GM18870 (cell line): Measurements from ENCODE around the gene HOXC10.

Experiments
- ATAC-seq: cut with Tn5 transposase; IDR thresholded peaks from one replicate; pipeline ENCODE4 v1.9.1; 2021; ENCODE audit warnings: moderate library complexity; ENCODE audit not compliant: unreplicated experiment

HOXC10 gene

DNA sequence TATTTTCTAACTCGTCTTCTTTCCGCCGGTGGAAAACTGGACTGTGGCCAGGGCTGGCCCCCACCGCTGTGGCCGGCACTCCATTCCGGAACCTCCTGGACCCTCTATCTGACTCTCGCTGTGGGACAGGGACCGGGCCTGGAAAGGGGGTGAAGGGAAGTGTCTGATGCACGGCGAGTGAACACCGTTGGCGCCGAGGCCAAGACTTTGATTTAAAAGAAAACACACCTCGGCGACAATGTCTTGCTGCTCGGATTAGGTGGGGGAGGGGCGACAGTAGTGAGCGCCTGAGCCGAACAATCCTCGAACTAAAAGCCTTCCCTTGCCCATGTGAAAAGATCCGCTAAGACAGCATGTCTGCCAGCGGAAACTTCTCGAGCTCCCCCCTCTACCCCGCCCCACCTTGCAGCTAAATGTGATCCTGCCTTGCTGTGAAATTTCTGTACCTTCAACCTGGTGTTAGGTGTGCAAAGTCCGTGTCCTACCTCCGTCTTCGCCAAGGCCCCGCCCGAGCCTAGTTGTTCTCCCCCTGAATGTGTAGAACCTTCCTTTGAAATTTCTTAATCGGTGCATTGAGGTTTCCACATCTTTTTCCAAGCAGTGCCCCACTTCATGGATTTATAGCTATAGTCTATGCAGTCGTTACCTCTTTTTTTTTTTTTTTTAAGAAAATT is 9.3 kb upstream of the HOXC10 start:
- no peak for ATAC-seq

DNA sequence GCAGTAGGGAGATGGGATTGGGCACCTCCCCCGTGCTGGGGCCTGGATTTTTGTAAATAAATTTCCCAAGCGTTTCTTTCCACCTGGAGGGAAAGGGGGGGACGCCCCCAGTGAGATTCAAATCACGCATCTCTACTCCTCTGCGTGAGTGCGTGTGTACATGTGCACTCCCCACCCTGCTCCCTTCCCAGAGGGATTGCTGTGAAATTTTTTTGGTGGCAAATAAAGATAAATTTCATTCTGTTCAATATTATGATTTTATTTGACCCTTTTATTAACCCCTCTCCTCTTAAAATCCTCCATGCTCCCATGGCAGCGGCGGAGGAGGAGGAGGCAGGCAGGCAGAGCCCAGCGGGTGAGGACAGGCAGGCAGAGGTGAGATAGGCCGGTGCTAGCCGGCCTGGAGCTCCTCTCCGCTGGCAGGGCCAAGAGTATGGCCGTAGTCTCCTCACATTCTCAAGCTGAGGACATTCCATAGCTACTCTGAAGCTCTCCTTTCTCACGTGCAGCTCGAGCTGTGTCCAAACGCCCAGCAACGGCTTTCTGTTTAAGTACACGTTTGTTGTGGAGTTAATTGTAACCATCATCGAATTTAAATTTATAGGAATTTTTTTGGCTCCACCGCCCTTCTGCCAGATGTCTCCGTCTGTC is 8.6 kb upstream of the HOXC10 start:
- no peak for ATAC-seq

DNA sequence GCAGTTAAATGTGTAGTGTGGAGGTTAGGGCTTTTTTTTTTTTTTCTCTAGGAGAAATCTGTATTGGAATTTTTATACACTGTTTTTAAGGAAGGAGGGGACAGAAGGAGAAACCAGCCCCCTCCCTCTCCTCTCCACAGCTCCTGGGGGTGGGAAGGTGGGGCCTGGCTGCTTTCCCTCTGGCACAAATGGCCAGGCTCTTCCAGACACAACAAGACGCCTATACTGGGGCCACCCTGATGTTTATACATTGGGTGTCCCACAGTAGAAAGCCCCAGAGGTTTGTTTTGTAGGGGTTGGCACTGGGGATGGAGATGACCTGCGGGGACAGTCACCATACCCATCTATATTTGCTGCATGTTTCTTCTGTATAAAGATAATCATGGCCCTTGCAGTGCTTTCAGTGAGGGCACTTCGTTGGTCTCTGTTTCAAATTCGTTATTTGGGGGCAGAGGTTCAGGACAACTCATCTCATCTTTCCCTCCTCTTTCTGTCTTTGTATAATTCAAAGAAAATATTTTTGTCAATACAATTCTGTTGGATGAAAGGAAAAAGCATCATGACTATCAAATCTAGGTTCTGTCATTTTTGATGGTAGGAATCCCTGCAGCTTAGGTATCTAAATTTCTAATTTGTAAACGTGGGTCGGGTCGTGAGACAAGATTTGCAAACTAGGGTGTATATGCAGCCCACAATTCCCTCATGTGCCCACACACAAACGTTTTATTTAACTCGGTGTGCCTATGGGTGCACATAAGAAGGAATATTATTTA is 7.9 kb upstream of the HOXC10 start:
- ATAC-seq: no peak

DNA sequence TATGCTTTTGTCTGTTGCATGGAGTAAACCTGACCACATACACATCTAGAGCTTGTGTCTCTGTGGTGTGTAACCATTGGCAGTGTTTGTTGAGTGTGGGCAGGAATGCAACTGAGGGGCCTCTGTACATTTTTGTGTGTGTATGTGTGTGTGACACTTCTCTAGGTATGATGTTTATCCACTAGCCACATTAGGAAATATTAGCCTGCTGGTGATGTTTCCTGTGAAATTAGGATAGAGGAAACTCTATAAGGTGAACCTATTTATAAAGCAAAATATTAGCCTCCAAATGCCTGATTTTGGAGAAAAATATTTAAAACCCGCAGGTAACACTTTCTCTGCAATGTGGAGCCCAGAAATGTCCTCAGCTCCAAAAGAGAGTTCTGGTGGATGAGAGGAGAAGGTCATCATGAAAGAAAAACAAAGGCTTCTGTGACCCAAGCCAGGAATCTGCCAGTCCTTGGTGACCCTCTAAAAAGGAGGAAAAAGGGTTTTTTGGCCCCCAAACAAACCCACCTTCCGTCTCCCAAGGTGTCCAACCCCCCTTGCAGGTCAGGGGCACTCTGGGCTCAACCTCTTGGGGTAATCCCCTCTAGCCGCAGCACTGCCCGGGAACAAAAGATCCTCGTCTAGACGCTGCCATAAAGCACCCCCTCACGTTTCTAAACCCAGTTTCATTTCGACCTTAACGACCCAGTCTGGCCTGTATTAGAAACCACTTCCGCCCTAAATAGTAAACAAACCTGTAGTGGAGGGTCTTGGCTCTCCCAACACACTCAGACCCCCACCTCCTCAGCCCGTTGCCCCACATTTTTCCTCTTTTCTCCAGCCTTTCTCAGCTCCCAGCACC is 7.1 kb upstream of the HOXC10 start:
- ATAC-seq: no peak

DNA sequence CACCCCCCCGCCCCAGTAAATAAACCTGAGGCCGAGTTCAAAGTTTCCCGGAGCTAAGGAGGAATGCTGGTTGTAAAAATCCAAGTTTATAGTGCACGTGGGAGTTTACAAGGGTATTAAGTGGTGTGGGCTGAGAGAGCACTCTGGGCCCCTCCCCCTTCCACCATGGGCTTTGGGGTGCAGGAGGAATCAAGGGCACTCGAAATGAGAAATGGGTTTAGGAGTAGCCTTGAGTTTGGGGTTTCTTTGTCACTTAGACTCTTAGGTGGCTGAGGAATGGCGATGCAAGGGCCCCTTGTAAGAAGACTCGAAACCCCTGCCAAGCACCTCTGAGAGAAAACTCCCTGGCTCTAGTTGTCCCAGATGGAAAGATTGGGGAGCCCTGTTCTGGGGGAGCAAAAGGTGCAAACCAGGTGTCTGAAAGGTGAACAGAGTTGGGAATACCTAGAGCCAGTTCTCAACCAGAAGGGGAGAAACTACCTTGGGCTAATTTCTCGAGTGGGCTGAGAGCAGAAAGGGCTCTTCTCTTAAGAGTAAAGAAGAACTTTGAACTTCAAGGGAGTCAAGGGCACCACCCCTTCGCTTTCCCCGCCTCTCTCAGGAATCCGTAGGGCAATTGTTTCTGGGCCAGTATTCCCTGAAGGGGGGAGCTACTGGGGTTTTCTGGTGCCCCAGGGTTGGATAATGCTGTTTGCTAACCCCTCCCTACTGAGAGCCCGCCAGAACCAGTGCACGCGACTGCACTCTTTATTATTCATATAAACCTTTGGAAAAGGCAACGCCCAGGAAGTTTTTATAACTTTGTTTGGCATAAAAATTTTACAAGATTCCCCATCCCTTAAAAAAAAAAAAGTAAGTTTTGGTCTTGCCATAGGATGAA is 6.2 kb upstream of the HOXC10 start:
- ATAC-seq: no peak

DNA sequence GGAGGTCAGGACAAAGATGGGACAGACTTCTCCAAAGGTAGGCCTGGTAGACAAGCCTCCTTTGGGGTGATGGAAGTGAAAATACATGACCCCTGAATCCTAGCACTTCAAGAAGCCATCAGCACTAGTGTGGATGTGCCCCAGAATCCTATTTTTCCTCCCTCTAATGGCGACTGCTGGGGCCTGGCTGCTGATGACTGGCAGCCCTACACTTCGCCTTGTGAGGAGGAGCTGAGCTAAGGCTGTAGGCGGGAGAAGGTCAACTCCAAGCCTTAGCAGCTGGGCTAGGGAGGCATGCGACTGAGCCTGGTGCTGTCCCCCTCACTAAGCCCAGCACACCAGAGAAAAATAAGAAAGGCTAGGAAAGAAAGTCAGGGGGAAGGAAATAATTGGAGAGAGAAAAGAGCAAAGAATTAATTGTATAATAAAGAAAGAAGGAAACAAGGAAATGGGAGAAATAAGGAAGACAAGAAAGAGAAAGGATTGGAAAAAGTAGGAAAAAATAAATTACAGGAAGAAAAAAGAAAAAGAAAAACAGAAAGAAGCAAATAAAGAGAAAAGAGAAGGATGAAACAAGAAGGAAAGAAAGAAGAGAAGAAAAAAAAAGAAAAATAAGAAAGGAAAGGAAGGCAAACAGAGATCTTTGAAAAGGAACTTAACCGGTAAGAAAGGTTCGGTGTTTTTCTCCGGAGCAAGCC is 4.7 kb upstream of the HOXC10 start:
- no peak for ATAC-seq

DNA sequence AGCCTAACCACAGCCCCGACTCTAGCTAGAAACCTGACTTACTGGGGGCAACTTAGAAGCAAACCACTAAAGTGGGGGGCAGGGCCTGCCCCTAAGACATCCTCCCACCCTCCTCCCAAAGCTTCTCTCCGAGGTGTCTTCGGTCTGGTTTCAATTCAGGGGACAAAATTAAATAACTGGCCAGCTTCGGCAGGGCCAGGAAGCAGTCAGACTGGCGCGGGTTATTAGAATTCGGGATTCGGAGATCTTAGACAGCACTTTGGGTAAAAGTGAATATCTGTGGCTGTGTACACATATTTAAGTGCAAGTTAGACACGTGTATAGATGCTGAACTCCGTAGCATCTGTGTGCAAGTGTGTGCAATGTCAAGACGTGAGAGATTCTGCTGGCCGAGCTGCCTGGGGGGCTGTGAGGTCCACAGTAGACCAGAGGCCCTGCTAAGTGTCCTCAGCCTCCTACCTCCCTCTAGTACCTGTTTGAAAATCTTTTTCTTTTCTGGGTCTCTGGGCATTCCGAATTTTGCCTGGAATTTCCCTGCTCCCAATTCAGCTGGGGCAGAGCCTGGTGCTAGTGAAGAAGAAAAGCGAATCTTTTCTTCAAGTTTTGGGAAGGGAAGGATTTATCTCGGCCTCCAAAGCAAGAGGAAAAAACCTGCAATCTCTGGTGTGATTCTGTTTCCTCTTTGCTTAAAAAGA is 4.0 kb upstream of the HOXC10 start:
- no peak for ATAC-seq

DNA sequence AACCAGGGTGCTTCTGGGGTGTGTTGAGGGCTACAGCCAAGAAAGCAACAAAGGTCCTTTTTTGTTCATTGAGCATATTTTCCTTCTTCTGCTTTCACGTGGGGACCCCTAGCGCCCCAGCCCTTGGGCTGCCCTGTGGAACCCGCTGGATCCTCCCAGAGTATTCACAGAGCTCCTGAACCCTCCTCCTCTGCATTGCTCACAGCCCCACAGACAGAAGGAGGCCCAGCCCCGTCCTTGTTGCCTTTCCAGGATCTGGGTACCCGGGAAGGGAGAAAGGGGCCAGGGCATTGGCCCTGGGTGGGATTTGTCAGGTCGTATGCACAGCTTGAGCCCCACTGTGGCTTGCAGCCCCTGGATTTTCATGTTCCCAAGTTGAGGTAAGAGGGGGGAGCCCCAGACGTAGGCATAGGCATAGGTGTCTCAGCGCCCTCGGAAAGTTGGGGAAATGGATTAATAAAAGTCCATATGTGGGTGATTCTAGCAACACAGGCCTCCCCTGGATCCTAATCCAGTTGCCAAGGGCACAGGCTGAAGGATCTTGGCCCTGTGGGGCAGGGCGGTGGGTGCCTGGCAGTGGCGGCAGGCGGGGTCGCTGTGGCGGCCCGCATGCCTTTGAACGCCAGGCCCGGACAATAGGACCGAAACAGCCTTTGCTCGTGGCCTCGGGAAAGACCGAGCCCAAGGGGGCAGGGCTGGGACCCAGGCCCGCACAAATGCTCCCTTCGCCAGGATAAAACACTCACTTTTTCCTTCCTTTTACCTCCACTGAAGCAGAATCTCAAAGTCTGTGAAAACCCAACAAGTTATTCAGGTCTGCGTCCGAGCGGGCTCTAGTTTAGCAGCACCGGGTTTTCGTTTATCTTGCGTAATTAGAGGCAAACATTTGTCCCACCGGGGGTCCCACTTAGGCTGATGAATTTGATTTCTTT is 3.0 kb upstream of the HOXC10 start:
- no peak for ATAC-seq

DNA sequence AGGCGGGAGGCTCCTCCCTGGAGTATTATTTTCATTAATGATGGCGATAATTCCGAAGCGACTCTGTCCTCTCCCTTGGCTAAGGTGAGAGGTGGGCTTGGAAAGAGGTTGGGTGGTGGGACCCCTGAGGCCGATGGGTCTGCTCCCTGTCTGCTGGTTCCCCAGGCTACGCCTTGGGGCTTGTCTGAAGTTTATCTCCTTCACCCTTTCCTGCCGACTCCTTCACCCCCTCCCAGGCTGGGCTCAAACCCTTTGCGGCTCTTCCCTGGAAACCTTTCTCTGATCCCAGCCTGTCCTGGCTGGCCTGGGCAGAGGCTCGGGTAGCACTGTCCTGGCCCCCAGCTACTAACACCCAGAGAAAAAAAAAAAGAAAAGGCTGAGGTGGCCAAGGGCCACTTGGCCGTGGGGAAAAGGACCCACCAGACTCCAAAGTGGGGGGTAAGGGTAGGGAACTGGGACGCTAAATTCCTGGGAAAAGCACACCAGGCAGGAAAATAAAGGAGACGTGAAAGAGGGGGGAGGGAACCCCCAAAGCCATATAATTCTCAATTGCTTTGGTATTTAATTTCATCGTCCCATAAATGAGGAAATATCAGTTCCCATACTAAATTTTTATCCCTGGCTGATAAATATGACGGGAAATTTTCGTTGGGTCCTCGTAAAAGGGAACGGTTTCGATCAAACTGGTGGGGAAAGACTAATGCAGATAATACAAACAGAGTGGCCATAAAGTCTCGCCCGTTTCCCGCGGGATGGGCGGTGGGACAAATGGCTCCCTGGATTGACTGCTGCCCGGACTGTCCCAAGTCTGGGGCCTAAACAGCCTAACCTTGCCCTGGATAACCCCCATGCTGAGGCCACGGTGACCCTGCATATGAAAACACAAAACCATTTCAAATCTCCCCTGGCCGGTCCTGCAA is 2.0 kb upstream of the HOXC10 start:
- ATAC-seq: no peak

DNA sequence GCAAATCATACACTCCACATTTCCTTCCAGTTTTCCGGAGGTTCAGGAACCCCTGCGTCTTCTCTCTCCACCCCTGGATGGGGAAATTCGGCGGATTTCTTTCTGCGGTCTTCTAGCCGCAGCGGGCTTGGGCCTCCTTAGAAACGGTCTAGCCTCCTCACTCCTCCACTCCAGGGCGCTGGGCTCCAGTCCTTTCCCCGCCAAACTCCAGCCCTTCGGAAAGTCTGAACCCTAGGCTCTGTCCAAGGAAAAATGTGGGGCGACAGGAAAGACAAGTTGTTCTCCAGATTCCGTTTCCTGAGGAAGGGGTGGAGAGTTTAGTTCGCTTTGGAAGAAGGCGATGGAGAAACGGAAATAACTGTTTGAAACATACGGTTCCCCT is 1.4 kb upstream of the HOXC10 start:
- ATAC-seq: no peak

DNA sequence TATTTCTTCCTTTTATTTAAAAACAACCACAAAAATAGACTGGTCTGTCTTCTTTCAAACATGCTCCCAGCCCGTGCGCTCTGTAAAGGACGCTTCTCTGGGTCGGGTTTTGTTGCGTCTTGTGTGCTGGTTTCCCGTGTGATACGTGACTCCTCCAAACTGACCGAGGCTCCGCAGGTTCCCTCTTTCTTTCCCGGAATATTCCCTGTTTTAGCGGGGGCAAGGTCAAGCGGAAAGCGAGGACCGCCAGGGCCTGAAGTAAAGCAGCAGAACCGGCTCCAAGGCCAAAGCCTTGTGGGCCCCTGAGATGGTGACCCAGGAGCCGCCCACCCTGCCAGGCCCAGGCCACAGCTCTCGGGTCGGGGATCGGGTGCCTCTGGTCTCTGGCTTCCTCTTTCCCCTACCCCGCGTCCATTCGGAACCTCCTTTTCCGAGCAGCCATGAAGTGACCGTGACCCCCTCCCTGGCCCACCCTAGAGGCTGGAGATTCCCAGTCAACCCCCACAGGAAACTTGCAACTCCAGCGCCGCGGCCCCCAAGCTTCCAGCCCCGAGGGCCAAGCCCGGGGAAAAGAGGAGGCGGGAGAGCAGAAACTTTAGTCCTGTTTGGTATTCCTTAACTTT is 885 bp upstream of the HOXC10 start:
- no peak for ATAC-seq

DNA sequence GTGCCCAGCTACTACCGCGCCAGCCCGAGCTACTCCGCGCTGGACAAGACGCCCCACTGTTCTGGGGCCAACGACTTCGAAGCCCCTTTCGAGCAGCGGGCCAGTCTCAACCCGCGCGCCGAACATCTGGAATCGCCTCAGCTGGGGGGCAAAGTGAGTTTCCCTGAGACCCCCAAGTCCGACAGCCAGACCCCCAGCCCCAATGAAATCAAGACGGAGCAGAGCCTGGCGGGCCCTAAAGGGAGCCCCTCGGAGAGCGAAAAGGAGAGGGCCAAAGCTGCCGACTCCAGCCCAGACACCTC is 697 bp downstream of the HOXC10 start:
- ATAC-seq: no peak

DNA sequence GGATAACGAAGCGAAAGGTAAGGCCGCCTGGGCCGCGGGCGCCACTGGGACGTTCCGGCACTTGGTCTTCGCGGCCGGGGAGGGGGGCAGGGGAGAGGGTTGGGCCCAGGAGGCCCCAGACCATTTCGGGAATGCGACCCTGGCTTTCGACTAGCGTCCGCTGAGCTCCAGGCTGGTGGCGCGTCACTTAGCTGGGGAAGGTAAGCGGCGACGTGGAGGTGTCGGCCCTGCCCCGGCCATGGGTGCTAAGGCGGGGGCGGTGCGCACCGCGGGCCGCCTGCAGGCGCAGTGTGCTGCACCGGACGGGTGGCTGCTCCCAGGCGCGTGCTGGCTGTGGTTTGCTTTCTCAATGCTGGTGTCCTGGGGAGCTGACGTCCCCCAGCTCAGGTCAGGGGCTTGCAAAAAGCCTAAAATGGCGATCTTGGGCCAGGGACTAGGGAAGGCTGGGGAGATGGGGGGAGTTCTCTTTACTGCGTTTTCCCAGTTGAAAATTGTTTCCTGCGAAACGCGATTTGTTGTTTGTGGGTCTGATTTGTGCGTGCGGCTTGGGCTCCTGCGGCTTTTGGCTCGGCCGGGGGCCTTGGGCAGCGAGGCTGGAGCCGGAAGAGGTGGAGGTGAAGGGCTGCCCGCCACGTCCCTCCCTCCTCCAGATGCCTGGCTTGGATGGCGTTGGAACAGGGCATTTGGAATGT is 1.2 kb downstream of the HOXC10 start:
- ATAC-seq: no peak

DNA sequence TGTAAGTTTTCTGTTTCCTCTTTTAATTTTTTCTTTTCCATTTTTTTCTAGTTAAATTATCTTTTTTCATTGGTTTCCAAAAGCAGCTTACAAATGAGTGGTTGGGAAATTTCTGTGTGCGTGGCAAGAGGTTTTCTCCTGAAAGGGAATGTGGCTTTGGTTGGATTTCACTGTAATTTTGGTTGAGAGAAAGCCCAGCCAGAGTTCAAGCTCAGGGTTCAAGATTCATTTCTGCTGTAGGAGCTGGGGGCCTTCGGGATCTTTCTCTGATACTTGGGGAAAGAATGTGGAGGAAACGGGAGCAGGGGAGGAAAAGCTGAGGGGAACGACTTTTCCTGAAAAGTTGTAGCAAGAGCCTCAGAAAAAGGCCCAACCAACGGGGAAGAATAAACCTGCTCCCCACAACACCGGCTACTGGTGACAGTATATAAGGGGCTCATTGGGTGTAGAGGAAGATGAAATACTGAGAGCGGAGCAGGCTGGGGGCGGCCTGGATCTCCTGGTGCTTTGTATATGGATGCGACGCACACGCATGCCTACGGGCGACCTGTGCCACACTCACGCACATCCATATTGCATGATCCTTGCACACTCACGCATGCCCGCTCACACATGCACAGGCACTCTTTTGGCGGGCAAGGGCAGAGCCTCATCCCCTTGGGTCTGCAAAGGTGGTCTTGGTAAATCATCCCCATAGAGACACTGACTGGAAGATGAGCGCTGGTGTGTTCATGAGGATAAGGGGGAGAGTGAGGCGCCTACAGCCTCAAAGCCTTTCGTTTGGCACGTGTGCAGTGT is 1.9 kb downstream of the HOXC10 start:
- ATAC-seq: no peak

DNA sequence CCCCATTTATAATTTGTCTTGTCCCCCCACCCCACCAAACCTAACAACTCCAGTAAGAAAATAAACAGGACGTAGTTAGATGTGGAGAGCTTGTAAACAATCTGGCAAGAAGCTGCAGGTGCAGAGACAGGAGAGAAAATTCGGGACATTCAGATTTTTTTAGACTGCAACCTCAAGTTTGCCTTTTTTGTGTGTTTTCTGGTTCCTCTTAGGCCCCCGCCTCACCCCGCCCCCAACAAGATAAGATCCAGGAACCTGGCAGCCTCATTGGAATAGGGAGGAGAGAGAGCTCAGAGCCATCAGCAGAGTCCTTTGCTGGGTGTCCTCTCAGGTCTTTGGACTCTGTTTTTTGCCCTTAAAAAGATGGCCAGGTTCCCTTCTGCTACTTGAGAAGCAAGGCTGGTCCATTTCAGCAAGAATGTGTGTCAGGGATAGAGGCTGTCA is 2.9 kb downstream of the HOXC10 start:
- ATAC-seq: no peak
